ENCODE results near the gene TAL1.

The TAL1 gene

DNA sequence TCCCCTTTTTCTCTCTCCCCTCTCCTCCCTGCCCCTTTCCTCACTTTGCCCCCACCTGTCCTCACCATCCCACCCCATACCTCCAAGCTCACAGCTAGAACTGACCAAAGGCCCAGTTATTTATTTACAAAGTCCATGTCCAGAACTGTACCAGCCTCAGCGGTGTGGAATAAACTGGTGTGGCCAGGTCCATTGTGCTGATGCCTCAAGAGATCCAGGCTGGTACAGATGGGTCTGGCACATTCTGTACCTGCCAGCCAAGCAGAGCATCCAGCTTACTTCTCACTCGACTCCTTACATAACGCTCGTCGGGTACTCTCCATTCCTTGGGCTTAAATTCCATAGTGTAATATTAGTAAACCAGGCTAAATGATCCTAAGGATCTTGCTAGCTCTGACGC lies 54.0 kb downstream of the TAL1 start:
- no peak for DNase-seq (ENCODE audit: low read depth in 2 of 2, low spot score in 1 of 2)

- no peak for DNase-seq (ENCODE audit: low read depth in 2 of 2, low spot score in 1 of 2)
Measured at GRCh38 chr1:47175227-47175934, 56.6 kb downstream of the TAL1 start.

GRCh38 chr1:47174656-47175020 lies 57.4 kb downstream of the TAL1 start:
- DNase-seq (ENCODE audit: low read depth in 2 of 2, low spot score in 1 of 2) = no peak

- DNase-seq (ENCODE audit: low read depth in 2 of 2, low spot score in 1 of 2) = no peak
Measured at GRCh38 chr1:47172782-47173181, 59.2 kb downstream of the TAL1 start.

All from stimulated activated CD8-positive, alpha-beta memory T cell treated with anti-CD3 and anti-CD28 coated beads, Interleukin-4, amount 100 ng/mL, for 1 hour (primary cell).